GM12892 (cell line): ENCODE results near the gene PEX11G.
"Not testable (repeated sequence)": the region's sequence is repeated elsewhere in the genome, so short reads cannot be mapped to it uniquely, and the experiment has no call there.

Experiments
- DNase-seq: peaks from one replicate; pipeline ENCODE4 v3.0.0; 2011; ENCODE audit not compliant: insufficient read length
- FAIRE-seq: peaks from 2 replicates; lab custom pipeline; 2011; peaks lifted over from hg19 to GRCh38; lab: Jason Lieb, UNC
- POLR2A ChIP-seq: IDR thresholded peaks from 2 replicates; pipeline ENCODE4 v1.6.1; 2011; ENCODE audit warnings: low read depth, low read length, control low read depth
- POLR2AphosphoS5 ChIP-seq: IDR thresholded peaks from 2 replicates; pipeline ENCODE4 v1.6.1; 2011; ENCODE audit warnings: low read depth, low read length, control low read depth
- TAF1 ChIP-seq: IDR thresholded peaks from 2 replicates; pipeline ENCODE4 v1.6.1; 2011; ENCODE audit warnings: low read depth, mild to moderate bottlenecking, control low read depth, low read length, borderline replicate concordance

The PEX11G gene

DNA sequence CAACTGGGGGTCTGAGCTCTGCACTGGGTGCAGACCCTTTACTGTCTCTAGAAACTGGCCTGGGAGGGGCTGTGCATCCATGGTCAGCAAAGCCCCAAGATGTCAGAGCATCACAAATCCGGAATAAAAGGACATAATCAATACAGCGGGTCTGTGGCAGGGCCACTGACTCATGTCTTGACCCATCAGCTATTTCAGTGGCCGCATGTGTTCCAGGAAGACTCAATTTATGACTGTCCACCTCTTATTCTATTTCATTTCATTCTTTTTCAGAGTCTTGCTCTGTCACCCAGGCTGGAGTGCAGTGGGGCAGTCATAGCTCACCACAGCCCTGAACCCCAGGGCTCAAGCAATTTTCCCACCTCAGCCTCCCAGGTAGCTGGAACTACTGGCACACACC is 53.2 kb downstream of the PEX11G start:
- FAIRE-seq (no peak), DNase-seq (no peak)
- TF ChIP-seq TAF1 (no peak), POLR2AphosphoS5 (no peak), POLR2A (no peak)

DNA sequence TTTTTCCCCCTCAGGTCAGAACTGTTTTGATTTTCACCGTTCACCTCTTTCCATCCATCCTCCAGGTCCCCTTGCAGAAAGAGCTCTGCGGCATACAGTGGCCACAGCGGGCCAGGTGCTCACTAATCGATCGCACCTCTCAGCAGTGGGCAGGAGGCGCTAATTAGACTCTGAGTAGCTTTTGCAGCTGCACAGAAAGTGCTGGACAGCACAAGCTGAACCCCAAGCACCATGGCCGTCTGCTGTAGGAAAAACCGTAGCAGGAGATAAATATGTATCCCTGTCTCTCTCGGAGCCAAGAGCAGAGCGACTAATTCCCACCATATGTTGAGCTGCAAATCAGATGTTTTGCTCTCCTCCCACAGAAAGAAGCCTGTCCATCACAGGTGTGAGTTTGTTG is 54.4 kb downstream of the PEX11G start:
- DNase-seq = no peak
- no peak for TF ChIP-seq POLR2AphosphoS5
- TF ChIP-seq TAF1 = no peak
- no peak for TF ChIP-seq POLR2A
- no peak for FAIRE-seq

DNA sequence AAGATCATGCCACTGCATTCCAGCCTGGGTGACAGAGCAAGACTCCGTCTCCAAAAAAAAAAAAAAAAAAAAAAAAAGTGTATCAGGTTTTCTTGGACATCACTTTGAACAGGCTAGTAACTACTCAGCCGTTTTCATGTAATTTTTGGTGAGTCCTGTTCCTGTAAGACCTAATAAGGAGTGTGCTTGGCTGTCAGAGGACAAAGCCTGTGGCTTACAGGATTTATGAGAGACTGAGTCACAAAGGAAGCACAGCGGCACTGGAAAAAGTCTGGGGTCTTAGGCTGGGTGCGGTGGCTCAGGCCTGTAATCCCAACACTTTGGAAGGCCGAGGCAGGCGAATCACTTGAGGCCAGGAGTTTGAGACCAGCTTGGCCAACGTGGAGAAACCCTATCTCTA is 55.4 kb downstream of the PEX11G start:
- not testable (repeated sequence) for FAIRE-seq, DNase-seq

DNA sequence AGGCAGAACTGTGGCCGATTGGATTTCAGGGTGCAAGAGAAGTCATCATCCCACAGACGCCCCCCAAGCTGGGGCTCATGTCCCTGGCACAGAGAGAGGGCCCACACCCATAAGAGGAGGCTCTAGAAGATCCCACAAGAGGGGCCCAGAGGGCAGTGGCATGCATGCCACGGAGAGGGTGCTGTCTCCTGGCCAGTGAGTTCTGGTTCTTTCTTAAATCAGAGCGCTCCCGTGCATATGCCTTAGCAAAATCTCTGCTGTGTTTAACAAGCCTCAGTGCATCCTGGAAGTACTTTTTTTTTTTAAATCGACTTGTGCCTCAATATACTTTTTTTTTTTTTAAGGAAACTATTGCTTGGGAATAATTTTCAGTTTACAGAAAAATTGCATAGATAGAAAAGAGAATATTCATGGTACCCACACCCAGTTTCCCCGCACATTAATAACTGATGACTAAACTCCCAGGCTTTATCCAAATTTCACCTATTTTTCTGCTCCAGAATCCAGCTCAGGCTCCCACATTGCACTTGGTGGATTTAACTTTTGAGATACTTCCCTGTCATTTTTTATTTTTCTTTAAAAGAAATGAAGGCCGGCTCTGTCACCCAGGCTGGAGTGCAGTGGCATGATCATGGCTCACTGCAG is 59.1 kb downstream of the PEX11G start:
- FAIRE-seq (no peak), DNase-seq (no peak)
- no peak for TF ChIP-seq TAF1
- TF ChIP-seq POLR2AphosphoS5 = no peak
- no peak for TF ChIP-seq POLR2A

DNA sequence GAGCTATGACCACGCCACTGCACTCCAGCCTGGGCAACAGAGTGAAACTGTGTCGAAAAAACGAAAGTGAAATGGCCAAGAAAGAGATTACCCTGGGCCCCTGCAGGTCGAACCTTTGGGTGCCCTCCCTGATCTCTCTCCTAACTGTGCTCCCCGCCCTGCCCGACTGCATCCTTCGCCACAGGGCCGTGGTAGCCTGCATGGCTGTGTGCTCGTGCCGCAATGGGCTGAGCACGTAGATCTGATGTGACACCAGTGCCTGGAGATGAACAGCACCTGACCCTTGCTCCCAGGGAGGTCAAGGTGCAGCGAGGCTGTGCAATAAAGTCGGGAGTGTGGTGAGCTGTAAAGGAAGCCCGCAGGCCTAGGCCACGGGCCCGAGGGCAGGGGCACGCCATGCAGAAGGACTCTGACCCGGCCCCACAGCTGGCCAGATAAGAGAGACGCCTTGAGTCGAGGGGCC is 60.2 kb downstream of the PEX11G start:
- DNase-seq = no peak
- TF ChIP-seq POLR2A = no peak
- no peak for TF ChIP-seq POLR2AphosphoS5
- no peak for TF ChIP-seq TAF1
- FAIRE-seq = no peak

DNA sequence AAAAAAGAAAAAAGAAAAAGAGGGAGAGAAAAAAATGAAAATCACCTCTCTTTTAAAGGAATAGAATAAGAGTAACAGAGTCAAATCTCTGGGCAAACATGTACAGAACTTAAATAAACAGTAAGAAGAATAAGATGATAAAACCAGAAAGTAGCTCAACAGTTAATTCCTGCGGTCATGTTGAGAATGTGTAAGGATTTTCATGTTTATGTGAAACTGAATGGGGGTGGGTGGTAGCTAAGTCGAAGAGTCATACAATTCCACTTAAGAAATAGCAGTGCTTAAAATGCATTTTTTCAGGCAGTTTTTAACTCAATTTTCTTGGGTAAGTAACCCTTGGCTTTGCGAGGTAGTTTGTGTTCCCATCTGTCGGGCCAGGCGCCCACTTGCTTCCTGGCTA is 60.9 kb downstream of the PEX11G start:
- no peak for FAIRE-seq
- no peak for DNase-seq
- TF ChIP-seq POLR2A (no peak), TAF1 (no peak), POLR2AphosphoS5 (no peak)

DNA sequence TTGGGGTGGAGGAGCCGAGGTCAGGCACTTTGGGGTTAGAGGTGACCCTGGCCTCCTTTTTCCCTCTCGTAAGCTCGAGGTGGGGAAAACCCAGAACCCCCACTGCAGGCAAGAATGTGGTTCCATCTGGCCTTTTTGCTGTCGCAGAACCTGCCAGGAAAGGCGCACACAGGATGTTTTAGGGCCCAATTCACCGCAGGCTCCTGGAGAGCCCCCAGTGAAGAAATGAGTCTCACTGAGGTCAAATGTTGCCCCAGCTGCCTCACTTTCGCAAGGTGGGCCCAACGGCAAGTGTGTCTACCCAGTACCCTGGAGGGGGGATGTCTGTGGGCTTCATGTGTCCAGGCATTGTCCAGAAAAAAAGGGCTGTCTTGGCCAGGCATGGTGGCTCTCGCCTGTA is 61.8 kb downstream of the PEX11G start:
- TF ChIP-seq POLR2AphosphoS5 = no peak
- TF ChIP-seq POLR2A = no peak
- TF ChIP-seq TAF1 = no peak
- FAIRE-seq (no peak), DNase-seq (no peak)
